NCI-H1694 treated with DMSO at 0.1 percent for 48 hours (cell line): ENCODE data around the gene KCNT2.
"Not testable (repeated sequence)": the region's sequence is repeated elsewhere in the genome, so short reads cannot be mapped to it uniquely, and the experiment has no call there.

Source experiments
- DNase-seq: peaks from one replicate; lab custom pipeline; 2025; lab: John Stamatoyannopoulos, UW

Gene KCNT2

DNA sequence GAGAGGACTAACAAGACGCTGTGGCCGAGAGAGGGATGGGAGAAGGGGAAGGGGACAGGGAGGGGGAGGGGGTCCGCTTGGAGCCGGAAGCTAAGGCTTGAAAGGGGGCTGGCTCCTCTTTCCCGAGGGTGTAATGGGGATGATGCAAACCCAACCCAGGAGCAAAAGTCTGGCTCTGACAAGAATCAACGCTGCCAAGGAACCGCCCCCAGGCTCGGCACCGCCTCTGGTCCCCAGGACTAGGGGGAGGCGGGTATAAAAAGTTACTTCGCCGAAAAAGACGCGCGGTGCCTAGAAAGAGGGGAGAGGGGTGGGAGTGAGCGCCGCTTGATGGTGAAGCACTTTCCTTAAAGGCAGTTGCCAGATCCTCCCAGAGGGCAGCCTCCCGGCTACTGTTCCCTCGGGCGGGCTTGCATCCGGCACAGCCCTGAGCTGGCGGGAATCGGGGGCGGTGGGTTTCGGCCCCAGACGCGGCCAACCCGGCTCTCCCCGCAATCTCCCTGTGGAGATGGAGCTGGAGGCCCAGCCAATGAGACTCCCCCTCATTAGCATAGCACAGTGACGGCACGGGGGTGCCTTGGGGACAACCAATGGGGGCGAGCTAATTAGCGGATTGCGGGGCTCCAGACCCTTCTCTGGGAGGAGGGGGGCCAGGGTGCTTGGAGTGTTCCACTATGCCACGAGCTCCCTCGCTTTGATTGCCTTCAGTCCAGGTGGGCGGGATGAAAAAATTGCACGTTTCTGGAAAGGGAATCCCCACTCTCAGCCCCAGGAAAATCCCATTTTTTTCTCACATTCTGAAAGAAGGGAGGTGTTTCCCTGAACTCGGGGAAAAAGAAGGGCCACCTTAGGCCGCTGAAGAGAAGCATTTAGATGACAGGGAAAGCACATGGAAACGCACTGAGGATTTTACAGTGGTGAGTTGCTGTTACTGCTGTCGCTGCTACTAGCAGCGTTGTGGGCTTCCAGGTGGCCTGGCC is at the start of gene KCNT2:
TSS of gene KCNT2 (minus strand) at position 51 of the 980 bp plus-strand sequence. CDS start 131 bp downstream, outside the sequence.
- DNase-seq: peak; percentile 97

DNA sequence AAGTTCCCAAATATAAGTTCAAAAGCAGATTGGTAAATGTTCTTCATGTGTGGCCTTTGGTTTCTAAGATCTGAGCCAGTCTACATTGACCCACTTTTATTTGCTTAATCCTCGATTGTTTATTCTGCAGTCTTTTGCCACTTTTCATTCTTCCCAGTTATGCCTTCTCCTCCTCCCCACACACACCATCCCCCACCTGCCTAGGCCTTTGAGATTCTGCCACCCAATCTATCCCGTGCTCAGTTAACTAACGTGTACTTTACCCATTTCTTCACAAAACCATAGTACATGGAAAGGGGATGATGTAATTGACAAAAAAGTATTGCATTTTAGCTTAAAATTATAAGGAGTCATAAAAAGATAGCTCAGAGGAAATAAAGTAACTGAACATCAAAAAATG is 47.3 kb upstream of the KCNT2 start:
- DNase-seq: no peak

DNA sequence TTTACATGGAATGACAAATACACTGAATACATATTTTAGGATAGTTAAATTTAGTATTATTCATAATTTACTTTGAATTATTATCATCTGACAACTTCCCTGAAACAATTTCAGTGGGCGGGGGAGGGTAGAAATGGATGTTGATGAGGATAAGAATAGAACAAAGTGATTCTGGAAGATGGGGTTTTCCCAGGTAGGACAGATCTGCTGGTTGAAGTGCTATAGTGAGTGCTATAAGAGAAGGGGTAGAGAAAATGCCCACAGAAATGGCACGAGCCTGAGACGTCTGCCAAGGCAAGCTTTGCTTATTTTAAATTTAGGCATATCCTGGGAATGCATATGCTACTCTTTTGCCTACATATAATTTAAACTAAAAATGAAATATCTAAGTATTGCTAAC is 46.8 kb upstream of the KCNT2 start:
- DNase-seq: no peak

DNA sequence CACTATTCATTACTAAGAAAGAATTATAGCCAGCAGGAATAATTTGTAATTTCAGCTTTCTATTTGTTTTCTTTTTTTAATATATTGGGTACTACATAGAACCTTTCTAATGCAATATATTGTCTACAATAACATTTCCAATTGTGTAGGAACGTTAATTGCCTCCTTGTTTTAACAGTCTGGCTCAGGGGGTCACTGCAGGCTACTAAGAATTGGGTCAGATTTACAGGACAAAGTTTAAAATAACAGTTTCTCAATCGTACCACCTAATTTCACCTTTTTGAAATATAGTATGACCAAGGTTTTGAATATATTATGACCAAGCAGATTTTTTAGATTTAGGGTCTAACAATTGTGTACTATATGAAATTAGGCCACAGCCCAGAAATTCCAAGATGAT is 46.0 kb upstream of the KCNT2 start:
- DNase-seq: no peak

DNA sequence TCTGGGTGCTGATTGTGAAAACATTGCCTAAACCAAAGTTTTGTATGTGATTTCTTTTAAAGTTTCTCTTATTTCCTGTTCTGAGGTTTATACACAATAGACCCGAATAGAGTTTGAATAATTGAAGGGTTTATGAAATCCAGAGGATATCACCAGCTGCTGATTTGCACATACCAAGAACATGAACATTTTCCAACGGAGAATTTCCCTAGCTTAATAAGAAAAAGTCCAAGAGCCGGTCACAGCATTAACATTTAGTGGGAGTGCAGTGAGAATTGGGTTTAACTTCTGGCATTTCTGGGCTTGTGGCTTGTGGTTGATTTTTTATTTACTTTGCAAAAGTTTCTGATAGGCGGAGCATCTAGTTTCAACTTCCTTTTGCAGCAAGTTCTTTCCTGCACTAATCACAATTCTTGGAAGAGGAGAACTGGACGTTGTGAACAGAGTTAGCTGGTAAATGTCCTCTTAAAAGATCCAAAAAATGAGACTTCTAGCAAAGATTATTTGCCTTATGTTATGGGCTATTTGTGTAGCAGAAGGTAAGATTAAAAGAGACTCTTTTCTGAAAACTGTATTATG is 43.5 kb upstream of the KCNT2 start, which contains the start of gene CFH:
TSS of gene CFH (plus strand) at position 407 of the 579 bp plus-strand sequence. CDS start at position 482, 75 bp downstream.
- DNase-seq: no peak

DNA sequence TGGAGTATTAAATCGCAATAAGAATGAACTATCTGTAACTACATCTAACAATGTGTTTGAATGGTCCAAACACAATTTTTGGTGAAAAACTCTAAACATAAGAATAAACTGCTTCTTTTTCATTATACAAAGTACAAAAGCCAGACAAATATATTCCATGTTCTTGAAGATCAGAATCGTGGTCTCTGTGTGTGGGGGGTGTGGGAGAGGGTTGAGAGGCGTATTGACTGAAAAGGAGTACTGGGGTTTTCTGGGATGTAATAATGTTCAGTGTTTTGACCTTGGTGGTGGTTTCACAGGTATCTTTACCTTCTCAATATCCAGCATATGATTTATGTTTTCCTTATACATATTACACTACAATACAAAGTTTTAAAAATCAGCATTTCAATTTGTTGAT is 42.8 kb upstream of the KCNT2 start:
- no peak for DNase-seq

DNA sequence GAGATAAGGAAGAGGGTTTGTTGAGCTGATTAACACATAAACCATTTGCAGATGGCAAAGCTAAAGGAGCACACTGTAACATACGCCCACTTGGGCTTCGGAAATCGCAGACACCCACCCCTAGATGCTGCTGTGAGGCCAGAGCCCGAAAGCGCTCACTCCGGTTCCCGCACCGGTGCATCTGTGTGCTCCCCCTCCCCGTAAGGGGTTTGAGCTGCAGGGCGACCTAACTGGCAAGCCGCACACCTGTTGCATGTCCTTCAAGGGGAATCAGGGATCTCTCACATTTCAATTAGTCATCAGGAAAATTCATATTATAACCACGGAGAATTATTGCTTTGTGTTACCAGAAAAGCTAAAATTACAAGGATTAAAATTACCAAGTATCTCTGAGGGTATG is 42.2 kb upstream of the KCNT2 start:
- no peak for DNase-seq

DNA sequence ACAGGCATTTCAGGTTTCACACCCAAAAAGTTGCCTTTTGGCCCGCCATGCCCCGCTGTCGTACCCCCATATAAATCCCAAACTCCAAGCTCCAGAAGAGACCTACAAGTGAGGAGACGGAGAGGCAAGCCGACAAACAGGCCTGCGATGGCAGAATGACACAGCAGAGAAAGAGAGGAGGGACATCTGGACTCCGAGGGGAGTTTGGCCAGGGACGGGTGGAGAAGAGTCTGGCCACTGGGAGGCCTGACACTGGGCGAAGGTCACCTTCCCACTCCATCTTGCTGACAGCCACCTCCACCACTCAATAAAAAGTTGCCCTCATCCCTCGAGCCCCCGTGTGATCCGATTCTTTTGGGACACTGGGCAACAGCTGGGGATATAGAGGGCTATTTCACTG is 41.8 kb upstream of the KCNT2 start:
- DNase-seq: no peak

DNA sequence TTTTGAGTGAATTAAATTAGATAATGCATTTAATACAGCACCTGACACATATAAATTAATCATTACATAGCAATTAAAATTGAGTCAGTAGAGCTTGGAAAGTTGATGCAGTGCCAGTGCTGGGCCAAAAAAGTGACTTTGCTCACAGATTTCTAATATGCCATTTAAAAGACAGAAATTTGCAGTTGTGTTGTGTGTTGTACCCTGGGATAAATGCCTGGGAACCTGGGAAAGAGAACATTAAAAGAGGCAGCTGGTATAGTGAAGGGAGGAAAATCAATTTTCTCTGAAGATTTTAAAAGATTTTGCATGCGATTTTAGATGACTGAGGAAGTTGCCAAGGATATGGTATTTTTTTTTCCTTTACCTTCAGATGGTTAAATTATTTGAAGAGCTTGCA is 32.7 kb upstream of the KCNT2 start:
- DNase-seq: no peak

DNA sequence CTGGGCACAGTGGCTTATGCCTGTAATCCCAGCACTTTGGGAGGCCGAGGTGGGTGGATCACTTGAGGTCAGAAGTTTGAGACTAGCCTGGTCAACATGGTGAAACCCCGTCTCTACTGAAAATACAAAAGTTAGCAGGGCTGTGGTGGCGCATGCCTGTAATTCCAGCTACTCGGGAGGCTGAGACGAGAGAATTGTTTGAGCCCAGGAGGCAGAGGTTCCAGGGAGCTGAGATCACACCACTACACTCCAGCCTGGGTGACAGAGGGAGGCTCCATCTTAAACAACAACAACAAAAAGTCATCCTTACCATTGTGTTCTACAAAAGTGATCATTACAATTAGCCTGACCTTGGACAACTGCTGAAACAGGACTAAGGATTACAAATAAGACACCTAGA is 31.1 kb upstream of the KCNT2 start:
- DNase-seq: not testable (repeated sequence)

DNA sequence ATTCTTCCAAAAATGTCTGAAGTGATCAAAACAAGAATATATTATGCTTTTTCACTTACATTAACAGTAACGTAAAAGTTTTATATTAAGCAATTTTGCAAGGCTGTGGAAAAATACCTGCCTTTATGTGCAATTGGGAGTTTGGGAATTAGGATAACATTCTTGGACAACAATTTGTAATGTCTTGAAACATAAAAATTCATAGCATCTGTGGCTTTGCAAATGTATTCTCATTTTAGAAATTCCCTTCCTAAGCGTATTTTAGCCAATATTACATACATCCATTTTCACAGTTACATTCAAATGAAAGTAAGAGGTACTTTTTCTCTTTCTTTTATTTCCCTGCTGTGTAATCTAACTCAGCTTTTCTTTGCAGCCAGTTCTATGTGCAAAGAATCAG is 30.2 kb upstream of the KCNT2 start:
- DNase-seq: no peak

DNA sequence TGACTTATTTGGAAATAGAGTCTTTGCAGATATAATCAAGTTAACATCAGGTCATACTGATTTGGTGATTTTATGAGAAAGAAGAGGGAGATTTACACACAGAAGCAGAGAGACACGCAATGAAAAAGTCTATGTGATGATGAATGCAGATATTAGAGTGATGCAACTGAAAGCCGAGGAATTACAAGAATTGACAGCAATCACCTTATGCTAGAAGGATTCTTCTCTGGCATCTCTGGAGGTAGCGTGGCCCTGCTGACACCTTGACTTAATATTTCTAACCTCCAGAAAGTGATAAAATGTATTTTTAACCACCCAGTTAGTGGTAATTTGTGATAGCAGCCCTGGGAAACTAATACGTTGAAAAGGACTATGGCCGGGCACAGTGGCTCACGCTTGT is 29.4 kb upstream of the KCNT2 start:
- DNase-seq: no peak

DNA sequence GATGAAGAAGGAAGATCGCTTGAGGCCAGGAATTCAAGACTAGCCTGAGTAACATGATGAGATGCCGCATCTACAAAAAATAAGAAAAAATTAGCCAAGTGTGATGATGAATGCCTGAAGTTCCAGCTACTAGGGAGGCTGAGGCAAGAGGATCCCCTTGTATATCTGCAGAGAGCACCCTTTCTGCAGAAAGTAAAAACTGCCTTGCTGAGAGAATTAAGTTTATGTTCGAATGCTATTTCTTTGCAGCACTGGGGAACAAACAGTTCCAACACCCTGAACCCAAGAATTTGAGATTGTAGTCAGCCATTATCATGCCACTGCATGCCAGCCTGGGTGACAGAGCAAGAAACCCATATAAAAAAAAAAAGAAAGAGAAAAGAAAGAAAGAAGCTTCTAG is 20.6 kb upstream of the KCNT2 start:
- DNase-seq: no peak

DNA sequence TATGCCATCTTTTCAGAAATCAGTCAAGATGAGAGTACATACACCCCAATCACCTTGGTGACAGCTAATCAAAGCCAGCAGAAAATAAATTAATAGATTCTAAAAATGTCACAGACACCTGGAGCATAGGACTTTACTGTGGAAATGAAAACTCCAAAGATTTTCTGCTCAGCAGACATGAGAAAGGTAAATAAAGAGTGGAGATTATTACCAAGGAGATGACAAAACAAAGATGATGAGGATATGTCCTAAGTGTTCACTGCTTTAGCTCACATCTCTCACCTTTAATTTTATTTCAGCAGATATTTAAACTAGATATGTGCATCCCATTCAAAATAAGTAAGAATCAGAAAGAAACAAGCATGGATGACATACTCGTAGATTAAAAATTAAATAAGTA is 14.8 kb upstream of the KCNT2 start:
- DNase-seq: no peak

DNA sequence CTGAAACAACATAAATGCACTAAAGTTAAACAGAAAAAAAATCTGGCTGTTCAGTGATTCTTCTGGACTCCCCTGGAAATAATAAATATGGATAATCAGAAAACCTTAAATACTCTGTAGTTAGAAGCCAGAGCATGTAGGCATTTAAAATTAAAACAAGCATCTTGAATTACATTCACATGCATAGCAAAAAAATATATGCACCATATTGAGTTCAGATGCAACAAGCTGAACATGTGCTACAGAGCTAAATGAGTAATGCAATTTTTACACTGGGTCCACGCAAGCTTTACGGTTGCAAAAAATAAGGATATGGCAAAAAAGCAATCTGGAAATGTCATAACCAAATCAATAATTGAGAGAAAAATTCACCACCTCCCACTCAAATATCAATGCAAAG is 11.5 kb upstream of the KCNT2 start:
- no peak for DNase-seq

DNA sequence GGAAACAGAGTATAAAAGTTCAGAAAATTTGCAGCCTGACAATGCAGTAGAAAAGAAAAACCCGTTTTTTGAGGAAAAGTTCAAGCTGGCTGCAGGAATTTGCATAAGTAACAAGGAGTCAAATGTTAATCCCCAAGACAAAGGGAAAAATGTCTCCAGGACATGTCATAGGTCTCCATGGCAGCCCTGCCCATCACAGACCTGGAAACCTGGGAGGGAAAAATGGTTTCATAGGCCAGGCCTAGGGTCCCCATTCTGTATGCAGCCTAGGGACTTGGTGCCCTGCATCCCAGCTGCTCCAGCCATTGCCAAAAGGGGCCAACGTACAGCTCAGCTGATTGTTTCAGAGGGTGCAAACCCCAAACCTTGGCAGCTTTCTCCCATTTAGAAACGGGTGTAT is 3.6 kb upstream of the KCNT2 start:
- DNase-seq: no peak

DNA sequence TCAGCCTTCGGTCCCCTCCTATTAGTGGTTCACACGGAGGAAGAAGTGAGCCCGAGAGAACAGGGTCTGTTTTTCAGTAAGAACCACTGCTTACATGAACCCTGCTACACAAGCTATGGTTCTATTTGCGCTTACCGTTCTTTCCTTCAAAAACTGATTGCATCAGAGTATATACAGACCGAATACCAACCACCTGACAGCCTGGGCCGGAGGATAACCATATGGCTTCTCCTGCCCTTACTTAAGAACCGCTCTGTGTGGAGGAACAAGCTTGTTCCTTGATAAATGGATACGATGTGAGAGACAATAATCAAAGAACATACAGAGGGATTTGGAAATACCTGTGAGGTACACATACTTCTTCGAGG is 1.1 kb upstream of the KCNT2 start:
- DNase-seq: no peak

DNA sequence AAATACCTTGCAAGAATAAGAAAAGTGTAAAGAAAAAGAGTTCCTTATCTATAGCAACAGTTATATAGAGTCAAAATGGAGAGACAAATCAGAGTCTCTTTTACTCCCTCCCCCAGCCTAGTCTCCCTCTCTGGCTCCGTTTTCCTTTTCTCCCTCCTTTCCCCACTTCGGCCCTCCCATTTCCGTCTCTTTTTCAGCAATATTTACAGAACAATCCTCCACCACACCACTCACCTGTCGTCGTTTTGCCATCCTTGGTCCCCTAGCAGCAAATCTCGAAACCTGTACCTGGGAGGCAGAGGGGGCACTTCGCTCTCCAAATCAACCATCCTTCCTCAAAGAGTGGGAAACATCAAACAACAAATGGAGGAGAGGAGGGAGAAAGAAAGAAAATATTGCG is 259 bp downstream of the KCNT2 start:
- DNase-seq: no peak

DNA sequence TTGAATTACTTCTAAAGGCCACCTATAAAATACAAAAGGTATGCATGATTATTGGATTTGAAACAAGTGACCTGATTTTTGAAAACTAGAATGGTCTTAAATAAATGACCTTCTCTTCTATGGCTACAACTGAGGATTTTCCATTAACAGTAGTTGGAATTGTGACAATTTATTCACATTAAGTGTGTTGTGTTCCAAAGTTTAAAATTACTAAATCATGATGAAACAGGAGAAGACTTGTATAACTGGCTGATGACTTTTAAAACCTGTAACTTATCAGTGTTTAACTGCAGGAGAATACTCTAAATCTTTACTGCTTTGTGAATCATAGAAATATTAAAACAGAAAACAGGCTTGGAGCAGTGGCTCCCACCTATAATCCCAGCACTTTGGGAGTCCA is 4.6 kb downstream of the KCNT2 start:
- no peak for DNase-seq

DNA sequence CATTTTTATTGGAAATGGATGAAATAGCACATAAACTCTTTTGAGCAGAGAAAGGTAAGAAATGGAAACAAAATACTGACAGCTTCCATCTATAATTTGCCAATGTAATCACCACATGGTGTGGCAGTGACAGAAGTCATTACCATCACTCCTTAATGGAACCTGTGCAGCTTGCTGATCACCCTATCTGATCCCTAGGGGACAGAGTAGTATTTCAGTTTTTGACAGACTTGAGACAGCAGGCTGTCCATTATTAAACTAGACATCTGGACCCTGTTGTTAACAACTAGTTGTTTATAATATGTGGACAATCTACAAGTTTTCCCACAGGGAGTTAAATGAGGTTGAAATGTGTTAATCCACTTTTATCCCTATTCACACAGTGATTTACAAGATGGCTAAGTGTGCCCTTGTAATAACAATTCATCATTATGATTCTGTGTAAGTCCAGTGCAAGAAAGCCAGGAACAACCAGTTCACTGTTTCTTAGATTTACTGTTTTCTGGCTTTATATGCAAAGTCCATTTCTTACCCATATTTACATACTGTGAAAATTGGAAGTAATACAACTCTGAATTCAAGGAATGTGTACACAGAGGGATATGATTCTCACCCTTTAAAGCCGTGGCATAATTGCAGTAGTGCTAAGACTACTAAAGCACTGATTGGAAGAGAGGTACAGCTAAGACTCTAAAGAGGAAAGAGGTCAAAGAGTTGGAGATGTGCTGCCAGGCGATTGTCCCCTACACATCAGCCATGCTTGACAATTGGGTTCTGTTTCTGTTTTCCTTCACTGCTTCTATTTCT is 9.1 kb downstream of the KCNT2 start:
- no peak for DNase-seq

DNA sequence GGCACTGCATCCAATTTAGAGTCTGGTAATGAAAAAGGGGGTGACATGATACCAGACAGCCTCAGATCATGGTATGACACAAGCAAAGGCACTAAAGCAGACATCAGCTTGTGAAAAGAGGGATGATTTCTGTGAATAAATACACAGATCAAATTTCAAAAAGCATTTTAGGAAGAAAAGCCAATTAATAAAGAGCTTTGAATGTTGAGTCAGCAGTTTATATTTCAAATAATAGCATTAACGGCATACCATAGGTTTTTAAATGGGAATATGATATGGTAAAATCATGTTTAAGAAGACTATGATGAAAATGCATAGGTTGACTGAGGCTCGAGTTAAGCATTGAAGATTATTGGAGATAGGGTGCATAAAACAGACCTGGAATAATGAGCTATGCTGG is 13.5 kb downstream of the KCNT2 start:
- DNase-seq: no peak

DNA sequence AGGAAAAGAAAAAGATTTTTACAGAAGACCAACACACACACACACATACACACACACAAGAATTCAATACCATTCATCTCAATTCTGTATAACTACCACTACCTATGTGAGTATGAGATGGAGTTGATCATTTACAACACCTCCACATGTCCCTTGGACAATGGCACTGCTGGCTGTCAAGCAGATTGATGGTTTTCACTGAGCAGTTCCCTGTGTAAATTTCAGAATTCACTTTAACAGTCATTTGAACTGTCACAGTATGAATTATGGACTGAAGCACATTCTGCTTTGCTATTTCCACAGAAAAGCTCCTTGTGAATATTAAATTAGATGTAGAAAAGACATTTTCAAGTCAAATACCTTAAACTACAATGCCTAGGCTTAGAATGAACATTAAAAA is 14.3 kb downstream of the KCNT2 start:
- no peak for DNase-seq

DNA sequence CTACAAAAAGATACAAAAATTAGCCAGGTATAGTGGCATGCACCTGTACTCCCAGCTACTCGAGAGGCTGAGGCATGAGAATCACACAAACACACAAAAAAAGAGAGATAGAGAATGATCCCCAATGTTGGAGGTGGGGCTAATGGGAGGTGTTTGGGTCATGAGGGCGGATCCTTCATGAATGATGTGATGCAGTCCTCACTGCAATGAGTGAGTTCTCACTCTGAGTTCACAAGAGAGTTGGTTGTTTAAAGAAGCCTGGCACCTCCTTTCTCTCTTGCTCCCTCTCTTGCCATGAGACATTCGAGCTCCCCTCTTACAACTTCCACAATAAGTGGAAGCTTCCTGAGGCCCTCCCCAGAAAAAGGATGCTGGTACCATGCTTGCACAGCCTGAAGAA is 17.3 kb downstream of the KCNT2 start:
- DNase-seq: no peak
